NCI-H524 (cell line): ENCODE data around the gene SAMD8.
A peak's percentile ranks its signal among the peaks of the same experiment; 100 is the strongest.

ENCODE experiments used
- DNase-seq, 2 experiments: peaks; one replicate each; lab custom pipeline; 2025; lab: John Stamatoyannopoulos, UW

The SAMD8 gene

GRCh38 chr10:75111365-75111906 is at the start of gene SAMD8:
Gene SAMD8 (plus strand): TSS chr10:75111656. CDS start chr10:75150529, 38,873 bp downstream.
- peak; percentile 72 to 80 for DNase-seq

- no peak for DNase-seq
Observed at GRCh38 chr10:75061709-75062505, 49.5 kb upstream of the SAMD8 start.

GRCh38 chr10:75062506-75063299 is 48.8 kb upstream of the SAMD8 start:
- DNase-seq = peak in 1 of 2 experiments; percentile 48

DNA sequence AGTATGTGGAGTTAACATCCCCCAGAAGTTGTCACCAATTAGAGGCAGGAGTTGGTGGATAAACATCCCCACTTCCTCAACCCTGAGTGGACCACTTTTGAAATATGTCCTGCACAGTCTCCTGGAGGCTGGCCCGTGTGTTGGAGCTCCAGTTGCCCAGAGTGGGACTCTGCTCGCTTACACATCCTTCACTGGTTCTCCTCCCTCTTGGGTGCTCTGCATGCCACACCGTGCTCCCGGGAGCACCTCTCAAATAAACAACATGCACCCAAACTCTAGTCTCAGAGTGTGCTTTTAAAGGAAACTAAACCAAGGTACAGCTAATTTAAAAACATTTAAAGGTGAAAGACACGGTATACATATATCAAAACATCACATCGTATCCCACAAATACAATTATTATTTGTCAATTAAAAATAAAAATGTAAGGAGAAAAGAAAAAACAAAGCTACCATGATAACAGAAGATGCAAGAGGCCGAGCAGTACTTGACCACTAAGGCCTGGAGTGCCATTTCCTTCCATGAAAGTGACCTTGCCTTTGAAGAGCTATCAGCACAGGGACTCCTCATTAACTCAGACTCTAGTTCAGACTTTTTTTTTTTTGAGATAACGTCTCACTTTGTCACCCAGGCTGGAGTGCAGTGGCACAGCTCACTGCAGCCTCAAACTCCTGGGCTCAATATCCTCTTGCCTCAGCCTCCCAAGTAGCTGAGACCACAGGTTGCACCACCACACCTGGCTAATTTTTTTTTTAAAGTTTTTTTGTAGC is 47.8 kb upstream of the SAMD8 start:
- no peak for DNase-seq

GRCh38 chr10:75065076-75065475 is 46.4 kb upstream of the SAMD8 start:
- peak in 1 of 2 experiments; percentile 7 for DNase-seq

DNA sequence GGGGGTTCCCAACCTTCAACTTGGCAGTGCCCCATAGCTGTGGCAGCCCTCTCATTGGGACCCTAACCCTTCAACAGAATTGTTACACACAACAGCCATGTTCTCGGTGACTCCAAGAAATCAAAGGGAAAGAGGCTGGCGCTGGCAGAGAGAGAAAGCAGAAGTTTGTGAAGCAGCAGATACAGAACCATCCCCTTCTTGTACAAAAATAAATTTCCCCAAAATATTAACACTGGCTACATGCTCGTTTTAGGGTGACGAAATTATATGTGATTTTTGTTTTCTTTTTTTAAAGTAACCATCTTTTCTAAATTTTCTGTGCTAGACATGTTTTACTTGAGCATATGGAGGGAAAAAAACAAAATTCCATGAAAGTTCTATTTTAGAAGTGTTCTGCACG is 45.2 kb upstream of the SAMD8 start:
- no peak for DNase-seq

- DNase-seq = no peak
Observed at GRCh38 chr10:75067272-75067671, 44.2 kb upstream of the SAMD8 start.

DNA sequence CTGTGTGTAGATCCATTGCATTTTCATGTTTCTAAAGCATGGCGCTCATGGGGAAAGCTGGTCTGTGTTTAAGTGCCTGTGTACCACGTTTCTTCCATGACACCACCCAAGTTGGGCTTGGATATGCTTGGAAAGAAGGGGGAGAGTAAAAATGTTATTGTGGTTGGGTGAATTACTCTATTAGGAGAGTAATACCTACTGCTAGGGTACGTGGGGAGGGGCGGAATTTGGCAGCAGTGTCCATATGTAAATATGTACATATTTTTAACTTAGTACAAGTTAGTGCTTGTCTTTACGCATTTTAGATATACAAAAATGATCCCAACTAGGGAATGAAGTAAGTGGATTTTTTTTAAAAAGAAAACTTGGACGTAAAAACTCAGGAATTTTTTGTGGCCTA is 42.9 kb upstream of the SAMD8 start:
- DNase-seq = no peak

DNA sequence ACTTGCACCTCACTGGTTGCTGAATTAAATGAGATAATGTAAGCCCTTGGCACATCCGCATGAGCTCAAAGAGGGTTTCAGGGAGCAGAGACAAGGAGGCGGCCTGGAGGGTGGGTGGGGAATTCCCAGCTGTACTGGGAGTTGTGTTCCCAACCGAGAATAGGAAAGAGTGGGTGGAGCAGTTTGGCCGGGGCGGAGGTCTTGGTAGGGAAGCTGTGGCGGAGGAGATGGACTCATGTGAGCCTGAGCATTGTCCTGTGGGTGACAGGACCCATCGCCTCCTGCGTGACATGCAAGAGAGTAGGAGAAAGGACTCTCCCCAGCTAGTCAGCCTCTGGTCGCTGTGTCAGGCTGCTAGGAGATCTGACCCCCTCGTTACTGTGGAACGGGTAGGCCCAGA is 41.0 kb upstream of the SAMD8 start:
- DNase-seq = no peak

- DNase-seq = no peak
Observed at GRCh38 chr10:75070961-75071428, 40.5 kb upstream of the SAMD8 start.

GRCh38 chr10:75071756-75072155 is 39.7 kb upstream of the SAMD8 start:
- peak in 1 of 2 experiments; percentile 15 for DNase-seq

DNA sequence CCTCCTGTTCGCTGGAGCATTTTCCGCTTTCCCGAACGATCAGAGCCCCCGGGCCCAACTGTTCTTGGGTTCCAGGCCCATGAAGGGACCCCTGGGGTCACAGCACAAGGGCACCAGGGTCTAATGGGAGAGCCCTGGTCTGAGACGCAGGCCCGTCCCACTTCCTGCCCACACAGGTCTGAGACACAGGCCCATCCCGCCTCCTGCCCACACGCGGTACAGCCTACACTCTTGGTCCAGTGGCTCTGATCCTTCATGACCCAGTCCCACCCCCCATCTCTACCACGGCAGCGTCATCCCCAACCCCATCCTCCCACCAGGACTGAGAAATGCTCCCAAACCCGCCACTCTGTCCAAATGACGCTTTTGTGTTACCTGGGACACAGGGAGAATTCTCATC is 38.7 kb upstream of the SAMD8 start:
- no peak for DNase-seq

DNA sequence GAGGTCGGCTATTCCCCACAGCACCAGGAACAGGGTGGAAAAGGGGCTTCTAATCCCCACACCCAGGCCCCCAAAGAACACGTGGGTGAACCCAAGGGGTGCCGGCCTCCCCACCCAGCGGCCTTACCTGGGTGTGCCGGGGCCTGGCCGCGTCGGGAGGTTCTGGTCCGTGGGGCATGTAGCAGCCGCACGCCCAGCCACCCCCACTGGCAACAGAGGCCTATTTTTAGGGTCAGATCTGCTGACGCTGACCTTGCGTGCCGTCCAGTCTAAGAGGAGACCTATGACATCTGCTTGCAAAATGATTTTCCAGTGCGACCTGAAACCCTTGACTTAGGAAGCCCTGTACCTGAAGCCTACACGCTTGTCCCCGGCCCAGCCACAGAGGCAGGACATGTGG is 38.0 kb upstream of the SAMD8 start:
- DNase-seq = no peak

GRCh38 chr10:75074711-75075445 is 36.6 kb upstream of the SAMD8 start:
- DNase-seq = no peak

DNA sequence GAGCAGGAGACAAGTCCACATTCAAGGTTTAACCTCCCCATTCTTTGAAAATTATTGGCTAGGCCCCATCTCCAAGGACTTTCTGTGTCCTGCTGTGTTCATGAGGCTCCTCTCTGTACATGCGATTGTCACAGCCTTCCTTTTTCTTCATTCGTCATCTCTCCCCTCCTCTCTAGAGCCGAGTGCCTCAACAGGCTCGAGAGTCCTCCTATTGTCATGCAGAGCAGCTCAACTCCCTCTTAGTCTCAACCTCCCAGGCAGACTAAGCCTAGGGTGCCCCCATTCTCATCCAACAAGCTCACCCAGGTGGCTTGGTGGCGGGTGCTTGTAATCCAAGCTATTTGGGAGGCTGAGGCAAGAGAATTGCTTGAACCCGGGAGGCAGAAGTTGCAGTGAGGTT is 35.1 kb upstream of the SAMD8 start:
- DNase-seq = no peak

GRCh38 chr10:75079436-75080083 is 31.9 kb upstream of the SAMD8 start:
- no peak for DNase-seq

GRCh38 chr10:75080554-75080953 is 30.9 kb upstream of the SAMD8 start:
- no peak for DNase-seq

DNA sequence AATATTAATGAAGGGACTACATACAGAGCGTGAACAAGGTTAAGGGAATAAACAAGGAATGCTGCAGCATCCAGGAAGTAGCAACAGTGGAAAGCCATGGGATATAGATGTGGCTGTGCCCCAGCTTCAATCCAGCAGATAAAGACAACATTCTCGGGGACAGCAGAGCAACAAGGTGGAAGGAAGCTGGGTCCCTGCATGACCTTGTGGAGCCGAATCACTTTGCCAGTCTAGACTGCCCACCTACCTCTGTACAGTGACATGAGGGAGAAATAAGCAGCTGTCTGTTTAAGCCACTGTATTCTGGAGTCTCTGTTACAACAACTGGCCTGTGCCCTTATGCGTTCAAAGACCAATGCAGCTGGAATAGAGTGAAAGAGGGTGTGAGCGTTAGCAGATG is 30.1 kb upstream of the SAMD8 start:
- no peak for DNase-seq

DNA sequence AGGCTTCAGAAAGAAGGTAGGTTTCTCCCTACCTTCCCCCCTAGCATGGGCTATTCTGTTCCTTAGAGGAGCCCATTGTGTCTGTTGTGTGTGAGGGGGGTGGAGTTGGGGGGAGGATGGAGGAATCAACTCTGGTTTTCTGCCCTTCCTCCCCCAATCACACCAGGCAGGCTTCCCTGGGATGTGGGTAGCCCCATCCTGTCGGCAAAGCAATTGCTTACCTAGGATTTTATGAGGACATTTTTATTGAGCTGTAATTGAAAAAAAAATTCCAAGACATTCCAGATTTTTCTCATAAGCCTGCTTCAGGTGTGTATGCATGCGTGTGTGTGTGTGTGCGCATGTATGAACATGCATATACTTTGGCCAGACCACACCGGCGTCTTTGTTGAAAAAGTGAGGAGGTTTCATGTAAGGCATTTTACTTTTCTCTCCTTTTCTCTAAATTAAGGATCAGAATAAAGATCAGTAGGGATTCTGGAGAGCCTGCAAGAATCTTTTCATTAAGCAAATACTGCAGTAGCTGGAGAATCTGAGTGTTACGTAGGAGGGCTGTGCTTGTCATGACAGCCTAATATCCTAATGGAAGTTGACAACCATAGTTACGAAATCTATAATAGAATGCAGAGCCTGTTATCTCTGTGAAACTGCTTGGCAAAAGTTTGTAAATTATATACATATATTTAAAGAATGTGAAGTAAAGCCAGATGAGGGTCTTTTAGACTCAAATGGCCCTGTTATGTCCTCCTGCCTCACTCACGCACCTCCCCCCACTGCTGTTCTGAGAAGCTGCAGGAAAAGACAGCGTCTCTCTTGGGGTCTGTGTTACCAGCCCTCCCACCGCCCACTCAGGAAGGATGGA is 27.3 kb upstream of the SAMD8 start:
- DNase-seq = no peak

GRCh38 chr10:75084834-75085384 is 26.5 kb upstream of the SAMD8 start:
- DNase-seq = no peak
